SK-N-SH (cell line): Measurements from ENCODE around the gene COX7A1. TPM values are rescaled to one million over a fixed set of nuclear protein-coding genes. Genes with fewer than 3 reads are reported as not detected.
A peak's percentile ranks its signal among the peaks of the same experiment; 100 is the strongest.
"Not testable (repeated sequence)": the region's sequence is repeated elsewhere in the genome, so short reads cannot be mapped to it uniquely, and the experiment has no call there.

ENCODE experiments used
- CTCF ChIA-PET: fragments of 300-600, 350-600 bp; formaldehyde crosslinking; extraction: SDS; loops from one replicate; lab custom pipeline; 2021; lab: Yijun Ruan, JAX
- POLR2A ChIA-PET: fragments of 350-600 bp; sonication (Branson Sonifier 250); formaldehyde crosslinking; extraction: SDS; loops from one replicate; lab custom pipeline; 2020; ENCODE audit warnings: antibody characterized with exemption, inconsistent platforms; lab: Yijun Ruan, JAX
- DNase-seq: peaks from one replicate; pipeline ENCODE4 v3.0.0; 2012
- H2AFZ ChIP-seq: fragments of 200-600 bp; sonication (generic); 2 replicates; pipeline ENCODE4 v1.8.1; 2016; ENCODE audit warnings: antibody characterized with exemption, mild to moderate bottlenecking, low read depth
- H3F3A ChIP-seq: fragments of 200-600 bp; sonication (generic); replicated peaks from 2 replicates; pipeline ENCODE3; 2016; ENCODE audit warnings: antibody characterized with exemption, mild to moderate bottlenecking; ENCODE audit not compliant: insufficient read depth
- H3K27ac ChIP-seq, 2 experiments: fragments of 200-500 bp in 1 of 2; fragments of 200-600 bp in 1 of 2; sonication (Bioruptor generic) in 1 of 2; sonication (generic), shearing (Covaris generic) in 1 of 2; 2 replicates each; pipeline versions ENCODE4 v1.5.1 to v1.6.1; 2014 to 2016; ENCODE audit warnings: low read depth in 2 of 2, inconsistent platforms in 1 of 2, low read length in 1 of 2, mild to moderate bottlenecking in 1 of 2, mixed read lengths in 1 of 2
- H3K27me3 ChIP-seq: fragments of 200-600 bp; sonication (generic), shearing (Covaris generic); 2 replicates; pipeline ENCODE4 v1.6.1; 2016; ENCODE audit warnings: mixed run types; ENCODE audit not compliant: insufficient read depth
- H3K36me3 ChIP-seq, 2 experiments: fragments of 200-500 bp in 1 of 2; fragments of 200-600 bp in 1 of 2; sonication (Bioruptor generic) in 1 of 2; sonication (generic) in 1 of 2; replicated peaks in 1 of 2; 2 replicates each; pipeline versions ENCODE3 to v1.5.1; 2014 to 2016; ENCODE audit warnings: low read length in 1 of 2, mild to moderate bottlenecking in 1 of 2; ENCODE audit not compliant: insufficient read depth in 2 of 2, control insufficient read depth in 1 of 2
- H3K4me1 ChIP-seq, 2 experiments: fragments of 200-500 bp in 1 of 2; fragments of 200-600 bp in 1 of 2; sonication (Bioruptor generic) in 1 of 2; sonication (generic), shearing (Covaris generic) in 1 of 2; 2 replicates each; pipeline versions ENCODE4 v1.5.1 to v1.6.1; 2014 to 2016; ENCODE audit warnings: low read depth in 1 of 2, low read length in 1 of 2, mixed run types in 1 of 2; ENCODE audit not compliant: insufficient read depth in 2 of 2, control insufficient read depth in 1 of 2
- H3K4me2 ChIP-seq: fragments of 200-600 bp; sonication (generic), shearing (Covaris generic); 2 replicates; pipeline ENCODE4 v1.6.1; 2017; ENCODE audit warnings: mixed run types
- H3K4me3 ChIP-seq, 2 experiments: fragments of 200-500 bp in 1 of 2; fragments of 200-600 bp in 1 of 2; sonication (Bioruptor generic) in 1 of 2; sonication (generic), shearing (Covaris generic) in 1 of 2; 2 replicates each; pipeline versions ENCODE4 v1.5.1 to v1.8.1; 2014 to 2016; ENCODE audit warnings: low read depth in 2 of 2, inconsistent platforms in 1 of 2, low read length in 1 of 2, mild to moderate bottlenecking in 1 of 2, mixed read lengths in 1 of 2, moderate library complexity in 1 of 2
- H3K79me2 ChIP-seq: fragments of 200-600 bp; sonication (generic); 2 replicates; pipeline ENCODE4 v1.8.1; 2017; ENCODE audit warnings: mild to moderate bottlenecking; ENCODE audit not compliant: insufficient read depth
- H3K9ac ChIP-seq: fragments of 200-600 bp; sonication (generic); 2 replicates; pipeline ENCODE4 v1.6.1; 2017; ENCODE audit warnings: mixed run types
- H3K9me2 ChIP-seq: fragments of 200-600 bp; sonication (generic); 2 replicates; pipeline ENCODE4 v1.6.1; 2017; ENCODE audit warnings: mixed run types
- H3K9me3 ChIP-seq: fragments of 200-600 bp; sonication (generic); 2 replicates; pipeline ENCODE4 v1.6.1; 2017; ENCODE audit warnings: mixed run types, mild to moderate bottlenecking, moderate library complexity
- H4K20me1 ChIP-seq: fragments of 200-600 bp; sonication (generic); 2 replicates; pipeline ENCODE4 v1.6.1; 2017; ENCODE audit warnings: mild to moderate bottlenecking, mixed run types; ENCODE audit not compliant: insufficient read depth
- CHD2 ChIP-seq: fragments of 150-350 bp; IDR thresholded peaks from 2 replicates; pipeline ENCODE4 v1.6.1; 2018; ENCODE audit warnings: low read length; ENCODE audit not compliant: partially characterized antibody
- EP300 ChIP-seq, 2 experiments: IDR thresholded peaks; 2 replicates each; pipeline versions ENCODE4 v1.4.0 to v1.6.1; 2012; ENCODE audit warnings: borderline replicate concordance in 1 of 2, low read depth in 1 of 2, low read length in 1 of 2
- JUND ChIP-seq: IDR thresholded peaks from 2 replicates; pipeline ENCODE4 v1.4.0; 2012
- MEF2A ChIP-seq: IDR thresholded peaks from 2 replicates; pipeline ENCODE4 v1.4.0; 2012; ENCODE audit warnings: low read depth, borderline replicate concordance
- MXI1 ChIP-seq: IDR thresholded peaks from 2 replicates; pipeline ENCODE4 v1.6.1; 2012; ENCODE audit warnings: mild to moderate bottlenecking, low read depth, low read length, improper control_type of control experiment
- NRF1 ChIP-seq: IDR thresholded peaks from 2 replicates; pipeline ENCODE4 v1.6.1; 2012; ENCODE audit warnings: low read depth, mild to moderate bottlenecking, low read length
- RFX5 ChIP-seq: IDR thresholded peaks from 2 replicates; pipeline ENCODE4 v1.6.1; 2012; ENCODE audit warnings: mild to moderate bottlenecking, improper control_type of control experiment, low read length
- SIN3A ChIP-seq: IDR thresholded peaks from 2 replicates; pipeline ENCODE4 v1.6.1; 2012; ENCODE audit warnings: low read depth, mild to moderate bottlenecking, low read length, moderate library complexity, borderline replicate concordance
- WGBS: methylation state at CpG from one replicate; pipeline ENCODE4 v1.1.6; 2017; ENCODE audit warnings: low lambda C conversion rate; 5-methylcytosine and 5-hydroxymethylcytosine counted together
- polyA plus RNA-seq, 3 experiments: library from polyadenylated mRNA; depleted of rRNA; stranded (reverse); fragments of >200 nt; gene quantifications; 2 replicates each; pipeline ENCODE4 v1.2.3, GENCODE V29; 2012
- TF ChIP-seq, protein P1 (sequence below): fragments of 200-600 bp; sonication (generic); IDR thresholded peaks from 2 replicates; pipeline ENCODE4 v1.6.1; 2017; ENCODE audit warnings: antibody characterized with exemption, mild to moderate bottlenecking, moderate library complexity
- TF ChIP-seq, protein P2 (sequence below): IDR thresholded peaks from 2 replicates; pipeline ENCODE4 v1.4.0; 2012; ENCODE audit warnings: low read depth

COX7A1 gene
- polyA plus RNA-seq, 1 of the 3 experiments (the other 2 are of a cell fraction): not detected

DNA sequence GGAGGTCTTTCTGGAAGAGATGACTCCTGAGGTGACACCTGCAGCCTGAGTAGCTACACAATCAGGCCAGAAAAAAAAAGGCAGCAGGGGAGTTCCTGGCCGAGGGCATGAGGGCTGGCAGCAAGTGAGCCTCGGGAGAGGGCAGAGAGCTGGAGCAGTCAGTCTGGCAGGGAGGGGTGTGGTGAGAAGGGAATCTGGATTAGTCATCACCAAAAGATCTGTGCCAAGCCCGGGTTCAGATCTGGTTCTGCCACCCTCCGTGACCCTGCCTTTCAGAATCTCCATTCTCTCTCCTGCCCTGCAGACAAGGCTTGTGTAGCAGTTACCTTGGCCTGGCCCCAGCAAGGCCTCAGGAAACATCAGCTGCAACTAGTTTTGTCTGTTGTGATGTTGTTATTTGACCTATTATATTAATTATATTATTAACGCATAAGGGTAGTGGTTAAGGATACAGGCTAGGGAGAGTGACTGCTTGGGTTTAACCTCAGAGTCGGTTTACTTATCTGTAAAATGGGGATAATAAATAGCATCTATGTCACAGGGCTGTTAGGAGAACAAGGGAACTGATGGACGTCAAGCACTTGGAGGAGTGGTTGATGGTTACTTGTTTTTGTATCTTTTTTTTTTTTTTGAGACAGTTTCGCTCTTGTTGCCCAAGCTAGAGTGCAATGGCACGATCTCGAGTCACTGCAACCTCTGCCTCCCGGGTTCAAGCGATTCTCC is 15.1 kb downstream of the COX7A1 start (continued):
- TF ChIP-seq, protein P1, sequence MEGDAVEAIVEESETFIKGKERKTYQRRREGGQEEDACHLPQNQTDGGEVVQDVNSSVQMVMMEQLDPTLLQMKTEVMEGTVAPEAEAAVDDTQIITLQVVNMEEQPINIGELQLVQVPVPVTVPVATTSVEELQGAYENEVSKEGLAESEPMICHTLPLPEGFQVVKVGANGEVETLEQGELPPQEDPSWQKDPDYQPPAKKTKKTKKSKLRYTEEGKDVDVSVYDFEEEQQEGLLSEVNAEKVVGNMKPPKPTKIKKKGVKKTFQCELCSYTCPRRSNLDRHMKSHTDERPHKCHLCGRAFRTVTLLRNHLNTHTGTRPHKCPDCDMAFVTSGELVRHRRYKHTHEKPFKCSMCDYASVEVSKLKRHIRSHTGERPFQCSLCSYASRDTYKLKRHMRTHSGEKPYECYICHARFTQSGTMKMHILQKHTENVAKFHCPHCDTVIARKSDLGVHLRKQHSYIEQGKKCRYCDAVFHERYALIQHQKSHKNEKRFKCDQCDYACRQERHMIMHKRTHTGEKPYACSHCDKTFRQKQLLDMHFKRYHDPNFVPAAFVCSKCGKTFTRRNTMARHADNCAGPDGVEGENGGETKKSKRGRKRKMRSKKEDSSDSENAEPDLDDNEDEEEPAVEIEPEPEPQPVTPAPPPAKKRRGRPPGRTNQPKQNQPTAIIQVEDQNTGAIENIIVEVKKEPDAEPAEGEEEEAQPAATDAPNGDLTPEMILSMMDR: no peak
- TF ChIP-seq MEF2A (no peak), EP300 (IDR thresholded peaks at IDR 0.05; ENCODE audit: borderline replicate concordance in 1 of 2, low read depth in 1 of 2, low read length in 1 of 2) (no peak), SIN3A (no peak), MXI1 (no peak), RFX5 (no peak), NRF1 (no peak), CHD2 (no peak), JUND (peak; percentile 45; the same call in 1 of the 2 replicates)
- TF ChIP-seq, protein P2, sequence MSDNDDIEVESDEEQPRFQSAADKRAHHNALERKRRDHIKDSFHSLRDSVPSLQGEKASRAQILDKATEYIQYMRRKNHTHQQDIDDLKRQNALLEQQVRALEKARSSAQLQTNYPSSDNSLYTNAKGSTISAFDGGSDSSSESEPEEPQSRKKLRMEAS: no peak

DNA sequence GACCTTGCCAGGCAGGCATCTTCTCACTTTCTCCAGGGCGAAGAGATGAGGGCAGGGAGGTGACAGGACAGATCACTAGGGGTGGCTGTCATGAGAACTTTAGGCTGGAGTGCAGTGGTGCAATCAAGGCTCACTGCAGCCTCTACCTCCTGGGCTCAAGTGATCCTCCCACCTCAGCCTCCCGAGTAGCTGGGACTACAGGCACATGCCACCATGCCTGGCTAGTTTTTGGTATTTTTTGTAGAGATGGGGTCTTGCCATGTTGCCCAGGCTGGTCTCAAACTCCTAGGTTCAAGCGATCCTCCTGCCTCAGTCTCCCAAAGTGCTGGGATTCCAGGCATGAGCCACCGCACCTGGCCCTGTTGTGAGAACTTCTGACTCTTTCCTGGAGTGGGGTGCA is 17.4 kb downstream of the COX7A1 start:
- H3K4me1 ChIP-seq, H4K20me1 ChIP-seq, H3K9me2 ChIP-seq, H3K9me3 ChIP-seq, DNase-seq, H2AFZ ChIP-seq, POLR2A ChIA-PET, H3K27ac ChIP-seq, H3K4me2 ChIP-seq, H3K9ac ChIP-seq, H3K27me3 ChIP-seq, H3K4me3 ChIP-seq, H3K36me3 ChIP-seq, CTCF ChIA-PET, H3K79me2 ChIP-seq: not testable (repeated sequence)
- 93% methylated on average over 3 of the region's 4 CpGs for WGBS
- peaks cover 21% of the 10 kb centered on the region for H3F3A ChIP-seq

DNA sequence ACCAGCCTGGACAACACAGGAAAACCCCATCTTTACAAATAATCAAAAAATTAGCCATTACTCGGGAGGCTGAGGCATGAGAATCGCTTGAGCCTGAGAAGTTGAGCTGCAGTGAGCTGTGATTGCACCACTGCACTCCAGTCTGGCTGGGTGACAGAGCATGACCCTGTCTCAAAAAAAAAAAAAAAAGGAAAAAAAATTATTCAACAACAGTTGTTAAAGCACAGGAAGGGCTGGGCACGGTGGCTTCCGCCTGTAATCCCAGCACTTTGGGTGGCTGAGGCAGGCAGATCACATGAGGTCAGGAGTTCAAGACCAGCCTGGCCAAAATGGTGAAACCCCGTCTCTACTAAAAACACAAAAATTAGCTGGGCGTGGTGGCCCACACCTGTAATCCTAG is 21.0 kb downstream of the COX7A1 start:
- H4K20me1 ChIP-seq, H3K4me2 ChIP-seq, POLR2A ChIA-PET, H3K9me3 ChIP-seq, H3K9ac ChIP-seq, H3K27me3 ChIP-seq, H3K4me1 ChIP-seq, H3K9me2 ChIP-seq, H3K79me2 ChIP-seq, H3K36me3 ChIP-seq, H3K4me3 ChIP-seq, H2AFZ ChIP-seq, H3K27ac ChIP-seq, DNase-seq: not testable (repeated sequence)
- CTCF ChIA-PET: interaction anchor here (1.4 kb wide), 1 partner anchor 39 kb away, joined by 4 read pairs; no protein-coding TSS in a partner anchor
- WGBS: 81% methylated on average over 6 of the region's 6 CpGs
- H3F3A ChIP-seq: peaks cover 24% of the 10 kb centered on the region
